Measurements from ENCODE around the gene DPF3. TPM values are rescaled to one million over a fixed set of nuclear protein-coding genes. Genes with fewer than 3 reads are reported as not detected.

Gene DPF3
- total and polyA plus RNA-seq, 2 of the 13 experiments (the other 11 are each of a cell fraction or from before 2014, with no cell fraction given): 0.09 to 0.60 TPM

- H4K20me1 ChIP-seq (ENCODE audit: insufficient read depth, low read length): no peaks in the 10 kb centered on the region
- TF ChIP-seq ZNF570 (CRISPR knock-in tag; IDR thresholded peaks at IDR 0.05; ENCODE audit: borderline replicate concordance) (no peak), DMTF1 (CRISPR knock-in tag; IDR thresholded peaks at IDR 0.05) (no peak), HOXA3 (CRISPR knock-in tag; IDR thresholded peaks at IDR 0.05) (no peak), HNF1B (CRISPR knock-in tag; IDR thresholded peaks at IDR 0.05) (no peak), NR3C1 (CRISPR knock-in tag; IDR thresholded peaks at IDR 0.05) (no peak), BCL3 (CRISPR knock-in tag; IDR thresholded peaks at IDR 0.05) (no peak), RBFOX2 (IDR thresholded peaks at IDR 0.05; ENCODE audit: low read depth, low read length) (no peak), NFATC3 (CRISPR knock-in tag; IDR thresholded peaks at IDR 0.05) (no peak)
- TF ChIP-seq, protein P1, sequence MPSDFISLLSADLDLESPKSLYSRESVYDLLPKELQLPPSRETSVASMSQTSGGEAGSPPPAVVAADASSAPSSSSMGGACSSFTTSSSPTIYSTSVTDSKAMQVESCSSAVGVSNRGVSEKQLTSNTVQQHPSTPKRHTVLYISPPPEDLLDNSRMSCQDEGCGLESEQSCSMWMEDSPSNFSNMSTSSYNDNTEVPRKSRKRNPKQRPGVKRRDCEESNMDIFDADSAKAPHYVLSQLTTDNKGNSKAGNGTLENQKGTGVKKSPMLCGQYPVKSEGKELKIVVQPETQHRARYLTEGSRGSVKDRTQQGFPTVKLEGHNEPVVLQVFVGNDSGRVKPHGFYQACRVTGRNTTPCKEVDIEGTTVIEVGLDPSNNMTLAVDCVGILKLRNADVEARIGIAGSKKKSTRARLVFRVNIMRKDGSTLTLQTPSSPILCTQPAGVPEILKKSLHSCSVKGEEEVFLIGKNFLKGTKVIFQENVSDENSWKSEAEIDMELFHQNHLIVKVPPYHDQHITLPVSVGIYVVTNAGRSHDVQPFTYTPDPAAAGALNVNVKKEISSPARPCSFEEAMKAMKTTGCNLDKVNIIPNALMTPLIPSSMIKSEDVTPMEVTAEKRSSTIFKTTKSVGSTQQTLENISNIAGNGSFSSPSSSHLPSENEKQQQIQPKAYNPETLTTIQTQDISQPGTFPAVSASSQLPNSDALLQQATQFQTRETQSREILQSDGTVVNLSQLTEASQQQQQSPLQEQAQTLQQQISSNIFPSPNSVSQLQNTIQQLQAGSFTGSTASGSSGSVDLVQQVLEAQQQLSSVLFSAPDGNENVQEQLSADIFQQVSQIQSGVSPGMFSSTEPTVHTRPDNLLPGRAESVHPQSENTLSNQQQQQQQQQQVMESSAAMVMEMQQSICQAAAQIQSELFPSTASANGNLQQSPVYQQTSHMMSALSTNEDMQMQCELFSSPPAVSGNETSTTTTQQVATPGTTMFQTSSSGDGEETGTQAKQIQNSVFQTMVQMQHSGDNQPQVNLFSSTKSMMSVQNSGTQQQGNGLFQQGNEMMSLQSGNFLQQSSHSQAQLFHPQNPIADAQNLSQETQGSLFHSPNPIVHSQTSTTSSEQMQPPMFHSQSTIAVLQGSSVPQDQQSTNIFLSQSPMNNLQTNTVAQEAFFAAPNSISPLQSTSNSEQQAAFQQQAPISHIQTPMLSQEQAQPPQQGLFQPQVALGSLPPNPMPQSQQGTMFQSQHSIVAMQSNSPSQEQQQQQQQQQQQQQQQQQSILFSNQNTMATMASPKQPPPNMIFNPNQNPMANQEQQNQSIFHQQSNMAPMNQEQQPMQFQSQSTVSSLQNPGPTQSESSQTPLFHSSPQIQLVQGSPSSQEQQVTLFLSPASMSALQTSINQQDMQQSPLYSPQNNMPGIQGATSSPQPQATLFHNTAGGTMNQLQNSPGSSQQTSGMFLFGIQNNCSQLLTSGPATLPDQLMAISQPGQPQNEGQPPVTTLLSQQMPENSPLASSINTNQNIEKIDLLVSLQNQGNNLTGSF (CRISPR knock-in tag; IDR thresholded peaks at IDR 0.05): no peak
- TF ChIP-seq, protein P2, sequence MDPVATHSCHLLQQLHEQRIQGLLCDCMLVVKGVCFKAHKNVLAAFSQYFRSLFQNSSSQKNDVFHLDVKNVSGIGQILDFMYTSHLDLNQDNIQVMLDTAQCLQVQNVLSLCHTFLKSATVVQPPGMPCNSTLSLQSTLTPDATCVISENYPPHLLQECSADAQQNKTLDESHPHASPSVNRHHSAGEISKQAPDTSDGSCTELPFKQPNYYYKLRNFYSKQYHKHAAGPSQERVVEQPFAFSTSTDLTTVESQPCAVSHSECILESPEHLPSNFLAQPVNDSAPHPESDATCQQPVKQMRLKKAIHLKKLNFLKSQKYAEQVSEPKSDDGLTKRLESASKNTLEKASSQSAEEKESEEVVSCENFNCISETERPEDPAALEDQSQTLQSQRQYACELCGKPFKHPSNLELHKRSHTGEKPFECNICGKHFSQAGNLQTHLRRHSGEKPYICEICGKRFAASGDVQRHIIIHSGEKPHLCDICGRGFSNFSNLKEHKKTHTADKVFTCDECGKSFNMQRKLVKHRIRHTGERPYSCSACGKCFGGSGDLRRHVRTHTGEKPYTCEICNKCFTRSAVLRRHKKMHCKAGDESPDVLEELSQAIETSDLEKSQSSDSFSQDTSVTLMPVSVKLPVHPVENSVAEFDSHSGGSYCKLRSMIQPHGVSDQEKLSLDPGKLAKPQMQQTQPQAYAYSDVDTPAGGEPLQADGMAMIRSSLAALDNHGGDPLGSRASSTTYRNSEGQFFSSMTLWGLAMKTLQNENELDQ (CRISPR knock-in tag; IDR thresholded peaks at IDR 0.05; ENCODE audit: borderline replicate concordance): no peak
- no peak overlapping the region for H3K27ac ChIP-seq (ENCODE audit: extremely low read length, insufficient read depth, low read length)
- ChIA-PET CTCF (ENCODE audit: low intra/inter-chr PET ratio, low total read pairs) (no interaction called here), POLR2A (no interaction called here)
- WGBS (ENCODE audit: low lambda C conversion rate): 4% methylated on average over 2 of the region's 2 CpGs
- intact Hi-C loops (cut with micrococcal nuclease; ENCODE audit: unreplicated experiment): no loop called here
- no peak overlapping the region for H3K4me3 ChIP-seq (replicated peaks in 1 of 3; ENCODE audit: insufficient read depth in 1 of 3, low read depth in 2 of 3, low read length in 3 of 3)
- no TSS peak for BruUV-seq (replicated peaks)
- no peak overlapping the region for H3K4me2 ChIP-seq (ENCODE audit: low read depth, low read length)
- in situ Hi-C loops (cut with HindIII; ENCODE audit: extremely low pct_ligation_motif_present, low pct_unique_long_range_greater_than_20kb): no loop called here
- DNase-seq (ENCODE audit: low spot score): no peak
- H2AFZ ChIP-seq (ENCODE audit: low read length): no peak overlapping the region
- H3K4me1 ChIP-seq (ENCODE audit: insufficient read depth, low read length): no peaks in the 10 kb centered on the region; the same call in 1 of the 2 replicates
- no peaks in the 10 kb centered on the region for H3K36me3 ChIP-seq (replicated peaks in 1 of 2; ENCODE audit: control insufficient read depth in 1 of 2, insufficient read depth in 2 of 2, low read length in 2 of 2)
- H3K9ac ChIP-seq (ENCODE audit: insufficient read depth, low read depth, low read length): no peak overlapping the region
- FAIRE-seq: no peak
- ATAC-seq: no peak
- no peaks in the 10 kb centered on the region for H3K9me3 ChIP-seq (ENCODE audit: low read length)
- H3K79me2 ChIP-seq (ENCODE audit: insufficient read depth, low read length): no peaks in the 10 kb centered on the region
- H3K27me3 ChIP-seq (ENCODE audit: control insufficient read depth in 1 of 2, insufficient read depth in 2 of 2, low read length in 2 of 2): peaks cover 0 to 11% of the 10 kb centered on the region in 2 experiments; a peak in 2 of 5 replicates
Observed at GRCh38 chr14:72913809-72914208, 19.9 kb upstream of the DPF3 start.
